ENCODE results near the gene CSPG4. TPM values are rescaled to one million over a fixed set of nuclear protein-coding genes. Genes with fewer than 3 reads are reported as not detected.

The CSPG4 gene
- total and polyA plus RNA-seq, 2 of the 4 experiments (the other 2 are of a cell fraction): 12.4 to 28.4 TPM

DNA sequence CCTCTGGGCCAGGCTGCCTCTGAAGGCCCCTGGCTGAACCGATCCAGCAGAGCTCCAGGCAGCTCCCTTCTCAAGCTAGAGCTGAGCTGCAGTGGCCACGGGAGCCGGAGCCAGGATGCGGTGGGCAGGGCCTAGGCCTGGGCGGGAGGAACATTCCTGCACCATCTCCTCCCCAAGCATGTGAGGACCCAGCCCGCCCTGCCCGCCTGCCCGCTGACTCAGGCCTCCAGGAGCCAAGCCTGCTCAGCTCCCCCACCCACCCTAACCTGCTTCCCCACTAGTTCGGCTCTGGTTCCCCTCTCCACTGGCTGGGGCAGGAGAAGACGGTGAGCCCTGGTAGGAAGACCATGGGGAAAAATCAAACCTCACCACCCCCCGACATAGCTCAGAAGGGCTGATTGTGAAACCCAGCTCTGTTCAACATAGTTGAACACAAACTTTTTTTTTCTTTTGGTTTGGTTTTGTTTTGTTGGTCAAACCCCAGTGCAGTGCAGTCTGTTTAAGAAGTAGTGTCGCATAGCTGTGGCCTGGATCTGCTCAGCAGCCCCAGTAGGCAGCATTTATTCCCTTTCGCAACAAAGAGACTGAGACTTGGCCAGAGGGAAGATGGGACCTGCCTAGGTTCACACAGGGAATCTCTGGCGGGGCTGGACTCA lies 51.4 kb downstream of the CSPG4 start:
- Histone ChIP-seq H3K4me1 (ENCODE audit: control insufficient read depth, insufficient read depth, low read length) (peaks cover 20% of the 10 kb centered on the region), H3K56ac (ENCODE audit: extremely low read depth, insufficient read depth, low read length) (peak overlapping the region; percentile 71), H2BK5ac (ENCODE audit: low read depth, low read length, poor library complexity, severe bottlenecking) (peak overlapping the region; percentile 95), H2BK20ac (ENCODE audit: low read depth, low read length) (peak overlapping the region; percentile 83), H3K27ac (ENCODE audit: insufficient read depth, low read length) (peak overlapping the region; percentile 86), H2AFZ (replicated peaks; ENCODE audit: low read length, poor library complexity) (peak overlapping the region; percentile 54), H3K27me3 (ENCODE audit: control insufficient read depth, insufficient read depth, low read length) (no peaks in the 10 kb centered on the region), H3K18ac (ENCODE audit: low read depth, low read length) (peak overlapping the region; percentile 68), H3K23ac (ENCODE audit: low read depth, low read length) (peak overlapping the region; percentile 94), H3K9me1 (ENCODE audit: insufficient read depth, low read length) (peaks cover 31% of the 10 kb centered on the region), H2AK9ac (replicated peaks; ENCODE audit: low read depth, low read length, poor library complexity) (peak overlapping the region; percentile 97), H3K36me3 (ENCODE audit: control insufficient read depth, insufficient read depth, low read length) (peaks cover 39% of the 10 kb centered on the region), H2BK120ac (ENCODE audit: low read depth, low read length) (peak overlapping the region; percentile 94), H4K20me1 (ENCODE audit: insufficient read depth, low read length) (peaks cover 31% of the 10 kb centered on the region), H3K14ac (replicated peaks; ENCODE audit: low read depth, low read length) (peak overlapping the region; percentile 97), H3K9ac (ENCODE audit: low read depth, low read length) (peak overlapping the region; percentile 50), H2BK15ac (ENCODE audit: low read depth, low read length) (peak overlapping the region; percentile 92; the same call in 2 of the 3 replicates), H4K8ac (ENCODE audit: low read depth in 2 of 2, low read length in 2 of 2) (peak overlapping the region; percentile 88 to 89), H4K91ac (ENCODE audit: insufficient read depth, low read depth, low read length) (peak overlapping the region; percentile 97), H3K4ac (ENCODE audit: low read depth, low read length) (peak overlapping the region; percentile 98), H3K79me1 (ENCODE audit: low read depth in 1 of 2, low read length in 2 of 2) (peaks cover 18 to 92% of the 10 kb centered on the region in 2 experiments), H2AK5ac (ENCODE audit: low read depth, low read length) (peak overlapping the region; percentile 96), H4K5ac (ENCODE audit: low read depth, low read length) (peak overlapping the region; percentile 89), H3K9me3 (ENCODE audit: control insufficient read depth, insufficient read depth, low read length) (no peaks in the 10 kb centered on the region), H3K4me2 (ENCODE audit: low read depth, low read length) (peak overlapping the region; percentile 61), H3K4me3 (ENCODE audit: insufficient read depth, low read depth, low read length) (no peak overlapping the region)
- intact Hi-C loops (cut with micrococcal nuclease) (loop anchor here (1.0 to 2.0 kb wide), 2 partner anchors 13 to 22 kb away; no protein-coding TSS in a partner anchor), dilution Hi-C loops (cut with HindIII; ENCODE audit: low sequenced_read_pairs, unreplicated experiment) (no loop called here), in situ Hi-C loops (cut with MboI; ENCODE audit: low sequenced_read_pairs) (loop anchor here (10.0 kb wide), 1 partner anchor 64 kb away; a partner anchor contains a TSS)
- CTCF ChIA-PET: interaction anchor here (1.0 kb wide), 1 partner anchor 204 kb away, joined by 3 read pairs; no protein-coding TSS in a partner anchor
- WGBS, 2 experiments (ENCODE audit: extremely low coverage in 2 of 2, insufficient read length in 1 of 2): 7% methylated on average over 3 of the region's 14 CpGs; no CpG with 5 or more reads in 1 of the 2 experiments
- POLR2A ChIA-PET (ENCODE audit: unreplicated experiment): interaction anchor here (0.6 to 1.0 kb wide), 3 partner anchors 11 to 14 kb away, joined by 3 read pairs; partner anchors contain the start of gene SNX33
- TF ChIP-seq NFE2L2 (IDR thresholded peaks at IDR 0.05; ENCODE audit: low read depth, low read length) (no peak), RCOR1 (IDR thresholded peaks at IDR 0.05; ENCODE audit: insufficient replicate concordance, low read length) (peak; percentile 24), CEBPB (IDR thresholded peaks at IDR 0.05; ENCODE audit: low read depth, low read length) (peak; percentile 62), BHLHE40 (IDR thresholded peaks at IDR 0.05; ENCODE audit: low read depth, low read length) (peak; percentile 52; the same call in 1 of the 2 replicates), SMC3 (IDR thresholded peaks at IDR 0.05; ENCODE audit: low read depth, low read length) (no peak), POLR2A (IDR thresholded peaks at IDR 0.05; ENCODE audit: low read depth, low read length) (peak; percentile 80; the same call in 1 of the 2 replicates), RFX5 (IDR thresholded peaks at IDR 0.05; ENCODE audit: low read depth, low read length) (no peak), MAFK (IDR thresholded peaks at IDR 0.05; ENCODE audit: low read depth, low read length) (peak; percentile 10; the same call in 1 of the 2 replicates), MXI1 (IDR thresholded peaks at IDR 0.05; ENCODE audit: borderline replicate concordance, low read depth, low read length) (0 out of 2 replicates have a peak, but pooled peaks have one; percentile 38), FOS (IDR thresholded peaks at IDR 0.05; ENCODE audit: low read depth, low read length) (no peak)
- TF ChIP-seq, protein P1, sequence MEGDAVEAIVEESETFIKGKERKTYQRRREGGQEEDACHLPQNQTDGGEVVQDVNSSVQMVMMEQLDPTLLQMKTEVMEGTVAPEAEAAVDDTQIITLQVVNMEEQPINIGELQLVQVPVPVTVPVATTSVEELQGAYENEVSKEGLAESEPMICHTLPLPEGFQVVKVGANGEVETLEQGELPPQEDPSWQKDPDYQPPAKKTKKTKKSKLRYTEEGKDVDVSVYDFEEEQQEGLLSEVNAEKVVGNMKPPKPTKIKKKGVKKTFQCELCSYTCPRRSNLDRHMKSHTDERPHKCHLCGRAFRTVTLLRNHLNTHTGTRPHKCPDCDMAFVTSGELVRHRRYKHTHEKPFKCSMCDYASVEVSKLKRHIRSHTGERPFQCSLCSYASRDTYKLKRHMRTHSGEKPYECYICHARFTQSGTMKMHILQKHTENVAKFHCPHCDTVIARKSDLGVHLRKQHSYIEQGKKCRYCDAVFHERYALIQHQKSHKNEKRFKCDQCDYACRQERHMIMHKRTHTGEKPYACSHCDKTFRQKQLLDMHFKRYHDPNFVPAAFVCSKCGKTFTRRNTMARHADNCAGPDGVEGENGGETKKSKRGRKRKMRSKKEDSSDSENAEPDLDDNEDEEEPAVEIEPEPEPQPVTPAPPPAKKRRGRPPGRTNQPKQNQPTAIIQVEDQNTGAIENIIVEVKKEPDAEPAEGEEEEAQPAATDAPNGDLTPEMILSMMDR (conservative IDR thresholded peaks at IDR 0.05; ENCODE audit: low read depth, low read length): no peak
- TF ChIP-seq, protein P2, sequence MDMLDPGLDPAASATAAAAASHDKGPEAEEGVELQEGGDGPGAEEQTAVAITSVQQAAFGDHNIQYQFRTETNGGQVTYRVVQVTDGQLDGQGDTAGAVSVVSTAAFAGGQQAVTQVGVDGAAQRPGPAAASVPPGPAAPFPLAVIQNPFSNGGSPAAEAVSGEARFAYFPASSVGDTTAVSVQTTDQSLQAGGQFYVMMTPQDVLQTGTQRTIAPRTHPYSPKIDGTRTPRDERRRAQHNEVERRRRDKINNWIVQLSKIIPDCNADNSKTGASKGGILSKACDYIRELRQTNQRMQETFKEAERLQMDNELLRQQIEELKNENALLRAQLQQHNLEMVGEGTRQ (IDR thresholded peaks at IDR 0.05; ENCODE audit: low read depth, low read length): peak; percentile 26; the same call in 1 of the 2 replicates
- TF ChIP-seq, protein P3, sequence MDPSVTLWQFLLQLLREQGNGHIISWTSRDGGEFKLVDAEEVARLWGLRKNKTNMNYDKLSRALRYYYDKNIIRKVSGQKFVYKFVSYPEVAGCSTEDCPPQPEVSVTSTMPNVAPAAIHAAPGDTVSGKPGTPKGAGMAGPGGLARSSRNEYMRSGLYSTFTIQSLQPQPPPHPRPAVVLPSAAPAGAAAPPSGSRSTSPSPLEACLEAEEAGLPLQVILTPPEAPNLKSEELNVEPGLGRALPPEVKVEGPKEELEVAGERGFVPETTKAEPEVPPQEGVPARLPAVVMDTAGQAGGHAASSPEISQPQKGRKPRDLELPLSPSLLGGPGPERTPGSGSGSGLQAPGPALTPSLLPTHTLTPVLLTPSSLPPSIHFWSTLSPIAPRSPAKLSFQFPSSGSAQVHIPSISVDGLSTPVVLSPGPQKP (IDR thresholded peaks at IDR 0.05; ENCODE audit: borderline replicate concordance, low read depth, low read length): no peak
- no TSS peak for BruUV-seq (replicated peaks)
- peak; percentile 91 for DNase-seq
- ATAC-seq (ENCODE audit: low read depth): peak; percentile 98

Measured in IMR-90 (cell line).